Stimulated activated CD4-positive, alpha-beta T cell treated with anti-CD3 and anti-CD28 coated beads, Interleukin-12 subunit alpha, Interleukin-12 subunit beta, amount 100 ng/mL, for 48 hours (primary cell): ENCODE measurements around the gene CMPK1.

Experiments
- DNase-seq, 3 donors: peaks; one replicate each; pipeline ENCODE4 v3.0.0-alpha.2; 2020; ENCODE audit warnings: low read depth in 2 of 3, low spot score in 1 of 3

The CMPK1 gene

GRCh38 chr1:47418681-47419325 is 85.2 kb downstream of the CMPK1 start:
- no peak for DNase-seq

- DNase-seq = no peak
Measured at GRCh38 chr1:47420547-47420946, 87.0 kb downstream of the CMPK1 start.

DNA sequence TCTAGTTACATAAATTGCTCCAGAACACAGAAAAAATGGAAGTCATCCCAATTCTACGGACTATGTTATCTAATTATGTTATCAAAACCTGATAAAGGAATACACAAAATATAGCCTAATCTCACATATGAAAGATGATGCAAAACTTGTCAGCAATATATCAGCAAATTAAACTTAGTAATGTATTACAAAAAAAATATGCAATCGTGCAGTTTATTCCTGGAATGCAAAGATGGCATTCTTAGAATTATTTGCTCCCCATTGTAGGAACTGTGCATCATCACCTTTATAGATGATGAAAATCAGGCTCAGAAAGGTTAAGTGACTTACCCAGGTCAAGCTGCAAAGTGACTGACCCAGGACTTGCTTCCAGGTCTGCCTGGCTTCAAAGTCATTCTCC is 90.3 kb downstream of the CMPK1 start:
- DNase-seq = no peak

GRCh38 chr1:47424336-47424982 is 90.9 kb downstream of the CMPK1 start:
- DNase-seq = no peak
